ENCODE data around the gene MVB12B. TPM values are rescaled to one million over a fixed set of nuclear protein-coding genes. Genes with fewer than 3 reads are reported as not detected.

MVB12B gene
- total RNA-seq, 1 donor from 2014 or later, result 13.1 TPM

DNA sequence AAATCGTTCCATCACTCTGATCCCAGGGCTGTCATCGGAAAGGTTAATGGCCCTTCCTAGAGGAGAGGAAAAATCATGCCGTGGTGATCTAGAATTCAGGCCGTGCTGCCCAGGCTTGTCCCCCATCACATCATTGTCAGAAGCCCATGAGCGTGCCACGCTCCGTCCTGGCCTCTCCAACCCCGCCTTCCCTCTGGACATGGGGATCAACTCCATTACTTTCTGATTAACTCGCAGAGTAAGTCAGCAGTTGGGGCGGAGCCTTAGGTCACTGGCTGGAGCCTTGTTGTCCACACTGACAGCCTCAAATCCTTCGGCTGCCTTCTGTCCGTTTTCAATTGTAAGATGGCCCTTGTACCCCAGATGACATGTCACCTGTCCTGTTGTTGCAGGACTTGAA lies 75.0 kb downstream of the MVB12B start:
- H3K4me3 Mint-ChIP-seq (ENCODE audit: unreplicated experiment), result no peak overlapping the region
- no peak overlapping the region for H3K27ac Mint-ChIP-seq (ENCODE audit: unreplicated experiment)
- no peaks in the 10 kb centered on the region for H3K27me3 Mint-ChIP-seq (ENCODE audit: low read depth)
- H3K9me3 Mint-ChIP-seq (ENCODE audit: low read depth), result no peaks in the 10 kb centered on the region
- no peak for DNase-seq (ENCODE audit: low spot score)
- H3K36me3 Mint-ChIP-seq (ENCODE audit: low read depth), result peaks cover 7% of the 10 kb centered on the region
- H3K4me1 Mint-ChIP-seq (ENCODE audit: low read depth), result peaks cover 14% of the 10 kb centered on the region
- TF ChIP-seq CTCF (IDR thresholded peaks at IDR 0.05), result no peak

DNA sequence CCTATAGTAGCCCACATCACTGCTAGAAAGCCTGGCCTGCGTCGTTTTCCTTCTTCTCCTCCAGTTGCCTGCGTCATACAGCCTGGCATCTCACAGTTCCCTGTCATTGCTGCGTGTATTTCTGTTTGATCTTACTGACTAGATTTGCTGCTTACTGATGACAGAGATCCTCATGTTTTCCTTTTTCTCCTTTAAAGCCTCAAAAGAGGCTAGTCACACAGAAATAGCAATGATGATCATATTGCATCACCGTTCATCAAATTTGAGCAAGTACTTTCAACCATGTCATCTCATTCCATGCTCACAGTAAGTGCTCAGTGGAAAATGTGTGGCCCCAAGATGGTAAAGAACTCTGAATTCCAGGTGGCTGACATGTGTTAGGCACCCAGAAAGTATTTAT lies 76.8 kb downstream of the MVB12B start:
- Mint-ChIP-seq H3K36me3 (ENCODE audit: low read depth) (peaks cover 7% of the 10 kb centered on the region), H3K9me3 (ENCODE audit: low read depth) (no peaks in the 10 kb centered on the region), H3K27me3 (ENCODE audit: low read depth) (no peaks in the 10 kb centered on the region), H3K4me3 (ENCODE audit: unreplicated experiment) (no peak overlapping the region), H3K27ac (ENCODE audit: unreplicated experiment) (no peak overlapping the region), H3K4me1 (ENCODE audit: low read depth) (peaks cover 22% of the 10 kb centered on the region)
- TF ChIP-seq CTCF (IDR thresholded peaks at IDR 0.05), result no peak
- no peak for DNase-seq (ENCODE audit: low spot score)

DNA sequence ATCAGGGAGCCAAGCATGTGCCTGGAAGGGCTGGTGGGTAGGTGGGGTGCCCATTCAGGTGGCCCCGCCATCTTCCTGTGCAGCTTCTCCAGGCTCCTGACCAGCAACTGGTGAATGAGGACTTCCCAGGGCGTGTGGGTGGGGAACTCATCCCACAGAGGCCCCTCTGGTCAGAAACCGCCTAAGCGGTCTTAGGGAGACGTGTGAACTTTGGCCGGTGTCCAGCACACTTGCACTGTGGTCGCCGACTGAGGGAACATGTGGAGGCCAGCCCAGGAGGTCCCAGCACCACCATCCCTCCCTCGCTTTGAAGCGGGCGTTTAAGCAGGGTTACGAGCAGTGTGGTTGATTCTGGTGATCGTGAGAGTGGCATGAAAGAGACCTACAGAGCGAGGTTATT lies 77.8 kb downstream of the MVB12B start:
- no peak overlapping the region for H3K4me3 Mint-ChIP-seq (ENCODE audit: unreplicated experiment)
- DNase-seq (ENCODE audit: low spot score), result no peak
- TF ChIP-seq CTCF (IDR thresholded peaks at IDR 0.05), result no peak
- H3K4me1 Mint-ChIP-seq (ENCODE audit: low read depth), result peaks cover 19% of the 10 kb centered on the region
- peaks cover 9% of the 10 kb centered on the region for H3K36me3 Mint-ChIP-seq (ENCODE audit: low read depth)
- H3K27ac Mint-ChIP-seq (ENCODE audit: unreplicated experiment), result no peak overlapping the region
- H3K9me3 Mint-ChIP-seq (ENCODE audit: low read depth), result no peaks in the 10 kb centered on the region
- no peaks in the 10 kb centered on the region for H3K27me3 Mint-ChIP-seq (ENCODE audit: low read depth)

DNA sequence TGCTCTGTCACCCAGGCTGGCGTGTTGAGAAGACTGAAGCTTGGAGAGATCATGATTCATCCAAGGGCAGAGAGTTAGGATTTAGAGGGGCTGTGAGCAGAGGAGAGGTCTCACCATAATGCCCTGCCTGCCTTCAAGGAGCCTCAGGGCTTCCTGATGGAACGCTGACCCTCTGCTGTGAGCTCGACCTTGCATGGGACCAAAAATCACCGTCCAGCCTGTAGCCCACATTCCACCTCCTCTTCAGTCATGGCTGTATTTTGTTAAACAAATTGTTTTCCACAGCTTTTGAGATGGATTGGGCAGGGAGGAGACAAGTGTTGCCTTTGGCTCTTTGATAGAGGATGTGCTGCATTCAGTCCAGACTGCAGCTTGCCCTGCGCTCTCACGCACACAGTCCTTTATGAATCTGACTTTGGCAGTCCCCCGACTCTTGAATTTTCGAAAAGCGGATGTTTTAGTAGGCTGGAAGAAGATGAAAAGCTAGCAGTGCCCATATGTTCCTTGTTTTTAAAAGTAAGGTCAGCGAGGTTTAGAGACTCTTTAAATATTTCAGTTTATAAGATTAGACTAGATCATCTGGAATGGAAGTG lies 79.5 kb downstream of the MVB12B start:
- Mint-ChIP-seq H3K4me3 (ENCODE audit: unreplicated experiment) (no peak overlapping the region), H3K27ac (ENCODE audit: unreplicated experiment) (peak overlapping the region; percentile 88), H3K9me3 (ENCODE audit: low read depth) (no peaks in the 10 kb centered on the region), H3K4me1 (ENCODE audit: low read depth) (peaks cover 19% of the 10 kb centered on the region), H3K36me3 (ENCODE audit: low read depth) (peaks cover 9% of the 10 kb centered on the region), H3K27me3 (ENCODE audit: low read depth) (no peaks in the 10 kb centered on the region)
- no peak for TF ChIP-seq CTCF (IDR thresholded peaks at IDR 0.05)
- no peak for DNase-seq (ENCODE audit: low spot score)

DNA sequence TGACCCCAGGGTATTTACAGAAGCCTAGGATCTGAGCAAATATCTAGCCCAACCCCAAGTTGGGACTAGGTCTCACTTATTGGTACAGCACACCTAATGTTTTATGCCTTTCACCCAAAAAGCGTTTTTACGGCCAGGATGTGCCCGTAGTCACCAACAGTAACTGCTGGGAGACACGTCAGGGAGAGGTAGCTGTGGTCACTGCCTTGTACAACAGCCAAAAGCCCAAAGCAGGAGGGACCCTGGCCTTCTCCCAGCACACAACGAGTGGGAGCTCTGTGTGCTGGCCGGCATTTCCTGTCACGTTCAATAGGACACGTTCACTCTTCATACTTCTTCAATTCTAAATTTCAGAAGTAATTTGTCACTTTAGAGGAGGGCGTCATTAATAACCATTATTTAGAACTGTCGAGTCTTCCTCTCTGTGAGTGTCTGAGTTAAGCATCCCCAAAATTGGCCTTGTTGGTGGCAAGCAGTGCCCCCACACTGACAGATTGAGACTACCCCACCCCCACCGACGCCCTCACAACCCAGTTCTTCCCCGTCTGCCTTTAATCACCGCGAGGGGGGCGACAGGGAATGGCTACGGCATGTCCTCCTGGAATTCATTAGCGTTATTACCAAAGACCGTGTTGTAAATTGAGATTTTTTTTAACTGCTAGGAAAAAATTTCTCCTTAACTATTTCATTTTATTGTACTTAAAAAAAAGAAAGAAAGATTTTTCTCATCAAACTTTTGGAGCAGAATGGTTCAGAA lies 80.7 kb downstream of the MVB12B start:
- Mint-ChIP-seq H3K36me3 (ENCODE audit: low read depth) (peaks cover 6% of the 10 kb centered on the region), H3K4me3 (ENCODE audit: unreplicated experiment) (no peak overlapping the region), H3K4me1 (ENCODE audit: low read depth) (peaks cover 25% of the 10 kb centered on the region), H3K27me3 (ENCODE audit: low read depth) (no peaks in the 10 kb centered on the region), H3K27ac (ENCODE audit: unreplicated experiment) (peak overlapping the region; percentile 63), H3K9me3 (ENCODE audit: low read depth) (no peaks in the 10 kb centered on the region)
- no peak for TF ChIP-seq CTCF (IDR thresholded peaks at IDR 0.05)
- no peak for DNase-seq (ENCODE audit: low spot score)
